ENCODE results near the gene MTCH1.

GRCh38 chr6:36976509-36976908, 9.5 kb downstream of the MTCH1 start:
- TF ChIP-seq CTCF (IDR thresholded peaks at IDR 0.05 in 8 of 11, conservative IDR thresholded peaks at IDR 0.05 in 3 of 11) (no peak), POLR2A (IDR thresholded peaks at IDR 0.05) (no peak), POLR2AphosphoS5 (IDR thresholded peaks at IDR 0.05) (no peak)
